Osteocyte (in vitro differentiated cells): ENCODE results near the gene GGNBP2. TPM values are rescaled to one million over a fixed set of nuclear protein-coding genes. Genes with fewer than 3 reads are reported as not detected.

Experiments
- DNase-seq: peaks from one replicate; pipeline ENCODE4 v3.0.0; 2021; ENCODE audit warnings: mixed read lengths; ENCODE audit not compliant: unreplicated experiment; ENCODE audit errors: extremely low spot score
- H3K27ac Mint-ChIP-seq: one replicate; pipeline ENCODE4 v1.8.0; 2021; ENCODE audit warnings: mild to moderate bottlenecking, mixed read lengths; ENCODE audit not compliant: unreplicated experiment
- H3K27me3 Mint-ChIP-seq: one replicate; pipeline ENCODE4 v1.8.0; 2021; ENCODE audit warnings: mixed read lengths; ENCODE audit not compliant: unreplicated experiment
- H3K36me3 Mint-ChIP-seq: one replicate; pipeline ENCODE4 v1.8.0; 2021; ENCODE audit warnings: mixed read lengths; ENCODE audit not compliant: unreplicated experiment
- H3K4me1 Mint-ChIP-seq: one replicate; pipeline ENCODE4 v1.8.0; 2021; ENCODE audit warnings: mixed read lengths; ENCODE audit not compliant: unreplicated experiment
- H3K4me3 Mint-ChIP-seq: one replicate; pipeline ENCODE4 v1.8.0; 2021; ENCODE audit warnings: mild to moderate bottlenecking, moderate library complexity, mixed read lengths; ENCODE audit not compliant: unreplicated experiment
- H3K9me3 Mint-ChIP-seq: one replicate; pipeline ENCODE4 v1.8.0; 2021; ENCODE audit warnings: mixed read lengths; ENCODE audit not compliant: unreplicated experiment
- CTCF ChIP-seq: fragments of 200-600 bp; sonication (generic); IDR thresholded peaks from 2 replicates; pipeline ENCODE4 v1.5.0; 2021; ENCODE audit warnings: antibody characterized with exemption, mild to moderate bottlenecking, moderate library complexity
- total RNA-seq: library from RNA; stranded (reverse); gene quantifications from 2 replicates; pipeline ENCODE4 v1.2.1, GENCODE V29; 2021

GGNBP2 gene
- total RNA-seq, 1 donor from 2014 or later = 76.1 TPM

- peaks cover 16% of the 10 kb centered on the region for H3K36me3 Mint-ChIP-seq
- H3K4me1 Mint-ChIP-seq = no peaks in the 10 kb centered on the region
- H3K4me3 Mint-ChIP-seq = no peak overlapping the region
- no peak for TF ChIP-seq CTCF
- DNase-seq = no peak
- H3K9me3 Mint-ChIP-seq = no peaks in the 10 kb centered on the region
- no peak overlapping the region for H3K27ac Mint-ChIP-seq
- no peaks in the 10 kb centered on the region for H3K27me3 Mint-ChIP-seq
Measured at GRCh38 chr17:36515837-36516236, 28.9 kb upstream of the GGNBP2 start.

GRCh38 chr17:36523113-36523512, 21.6 kb upstream of the GGNBP2 start:
- H3K9me3 Mint-ChIP-seq = no peaks in the 10 kb centered on the region
- H3K4me3 Mint-ChIP-seq = no peak overlapping the region
- no peaks in the 10 kb centered on the region for H3K27me3 Mint-ChIP-seq
- H3K27ac Mint-ChIP-seq = no peak overlapping the region
- no peaks in the 10 kb centered on the region for H3K4me1 Mint-ChIP-seq
- DNase-seq = peak; percentile 32
- no peak for TF ChIP-seq CTCF
- H3K36me3 Mint-ChIP-seq = peaks cover 43% of the 10 kb centered on the region

- no peak for TF ChIP-seq CTCF
- no peaks in the 10 kb centered on the region for H3K27me3 Mint-ChIP-seq
- H3K27ac Mint-ChIP-seq = no peak overlapping the region
- peaks cover 48% of the 10 kb centered on the region for H3K36me3 Mint-ChIP-seq
- DNase-seq = peak; percentile 59
- H3K4me1 Mint-ChIP-seq = no peaks in the 10 kb centered on the region
- H3K9me3 Mint-ChIP-seq = no peaks in the 10 kb centered on the region
- no peak overlapping the region for H3K4me3 Mint-ChIP-seq
Measured at GRCh38 chr17:36524428-36524876, 20.3 kb upstream of the GGNBP2 start.

- Mint-ChIP-seq H3K9me3 (no peaks in the 10 kb centered on the region), H3K36me3 (peaks cover 46% of the 10 kb centered on the region), H3K27ac (no peak overlapping the region), H3K4me3 (no peak overlapping the region), H3K4me1 (no peaks in the 10 kb centered on the region), H3K27me3 (no peaks in the 10 kb centered on the region)
- TF ChIP-seq CTCF = no peak
- DNase-seq = no peak
Measured at GRCh38 chr17:36525113-36525512, 19.6 kb upstream of the GGNBP2 start.

GRCh38 chr17:36525888-36526287, 18.8 kb upstream of the GGNBP2 start:
- H3K4me3 Mint-ChIP-seq = no peak overlapping the region
- TF ChIP-seq CTCF = no peak

More at GRCh38 chr17:36525888-36526287, 18.8 kb upstream of the GGNBP2 start:
- H3K27ac Mint-ChIP-seq = no peak overlapping the region
- H3K27me3 Mint-ChIP-seq = no peaks in the 10 kb centered on the region
- peaks cover 38% of the 10 kb centered on the region for H3K36me3 Mint-ChIP-seq
- no peaks in the 10 kb centered on the region for H3K9me3 Mint-ChIP-seq
- no peaks in the 10 kb centered on the region for H3K4me1 Mint-ChIP-seq
- peak; percentile 63 for DNase-seq
